Aorta (tissue), 5 donors: Measurements from ENCODE around the gene ADCY5. TPM values are rescaled to one million over a fixed set of nuclear protein-coding genes. Genes with fewer than 3 reads are reported as not detected.

Experiments
- ATAC-seq: fragments of 200-7000 bp; cut with Tn5 transposase; one replicate; pipeline ENCODE4 v1.9.1; 2022; ENCODE audit warnings: moderate library complexity; ENCODE audit not compliant: low FRiP score
- DNase-seq, 2 donors: peaks; one replicate each; pipeline ENCODE4 v3.0.0-alpha.2; 2020
- H3K27ac ChIP-seq, 2 donors: one replicate each; pipeline ENCODE4 v1.5.1; 2013; ENCODE audit warnings: low read length in 2 of 2, mild to moderate bottlenecking in 2 of 2, moderate library complexity in 2 of 2, control low read depth in 1 of 2, inconsistent platforms in 1 of 2, low read depth in 1 of 2
- H3K27me3 ChIP-seq, 2 donors: one replicate each; pipeline ENCODE4 v1.6.1; 2013; ENCODE audit warnings: control low read depth in 1 of 2, low read length in 1 of 2, mild to moderate bottlenecking in 1 of 2, moderate library complexity in 1 of 2; ENCODE audit not compliant: insufficient read depth in 2 of 2, control insufficient read depth in 1 of 2
- H3K36me3 ChIP-seq, 2 donors: one replicate each; pipeline ENCODE4 v1.6.1; 2013; ENCODE audit warnings: control low read depth in 1 of 2, low read length in 1 of 2, mild to moderate bottlenecking in 1 of 2; ENCODE audit not compliant: insufficient read depth in 2 of 2, control insufficient read depth in 1 of 2
- H3K4me1 ChIP-seq, 2 donors: one replicate each; pipeline ENCODE4 v1.6.1; 2013; ENCODE audit warnings: low read length in 2 of 2, control low read depth in 1 of 2, mild to moderate bottlenecking in 1 of 2, moderate library complexity in 1 of 2; ENCODE audit not compliant: insufficient read depth in 2 of 2, control insufficient read depth in 1 of 2
- H3K4me3 ChIP-seq, 2 donors: one replicate each; pipeline ENCODE4 v1.5.1; 2013; ENCODE audit warnings: low read length in 2 of 2, control low read depth in 1 of 2, mild to moderate bottlenecking in 1 of 2
- H3K9me3 ChIP-seq: one replicate; pipeline ENCODE4 v1.6.1; 2013; ENCODE audit warnings: mild to moderate bottlenecking, low read length; ENCODE audit not compliant: control insufficient read depth
- WGBS, 2 donors: extraction: QIAGEN DNeasy Blood & Tissue Kit; methylation state at CpG; one replicate each; pipeline ENCODE4 v1.1.7; 2013; 5-methylcytosine and 5-hydroxymethylcytosine counted together
- intact Hi-C, 2 donors: fragments of 100-400 bp; cut with DNase I; formaldehyde crosslinking; loops; one replicate each; pipeline versions ENCODE4 v1.14.2 to v1.15.0; 2022
- polyA plus RNA-seq, 2 donors: library from polyadenylated mRNA; stranded (reverse); fragments of 200-250 nt; gene quantifications; one replicate each; pipeline ENCODE4 v1.2.3, GENCODE V29; 2013
- total RNA-seq, 2 donors: library from RNA; stranded (reverse); fragmentation: NEBNext Ultra II Directional; extraction: Animal tissue kit (Norgen Biotek cat#: 25700); gene quantifications; one replicate each; pipeline ENCODE4 v1.2.1, GENCODE V29; 2021
- donor health status: healthy with polysubstance abuse.
- donor health status: Bipolar disorder and iron deficiency.
- donor health status: DM: no; HTN: no; CAD: no.
- donor health status: DM: no; HTN: no; CAD: no.
- donor health status: DM: yes; HTN: yes; CAD: no.

The ADCY5 gene
- total and polyA plus RNA-seq, 4 donors, result 6.6 to 72.7 (median 40.9) TPM

- 84 to 87% methylated on average over 6 of the region's 6 CpGs for WGBS, 2 donors
These were observed 34.3 kb upstream of the ADCY5 start for GRCh38 chr3:123483146-123483545.

GRCh38 chr3:123481722-123482457 is 33.0 kb upstream of the ADCY5 start:
- H3K9me3 ChIP-seq, result no peaks in the 10 kb centered on the region
- intact Hi-C loops, result loop anchor here in 1 of 2 donors (2.0 kb wide), 1 partner anchor 29 kb away; no protein-coding TSS in a partner anchor
- no peaks in the 10 kb centered on the region for H3K27me3 ChIP-seq
- H3K27ac ChIP-seq, result no peak overlapping the region
- ATAC-seq (no peak), DNase-seq (no peak)
- H3K4me3 ChIP-seq, result no peak overlapping the region
- WGBS, 2 donors, result 85 to 88% methylated on average over 12 of the region's 12 CpGs
- no peaks in the 10 kb centered on the region for H3K36me3 ChIP-seq
- no peaks in the 10 kb centered on the region for H3K4me1 ChIP-seq

More at GRCh38 chr3:123483146-123483545, 34.3 kb upstream of the ADCY5 start:
- Histone ChIP-seq H3K9me3 (no peaks in the 10 kb centered on the region), H3K4me3 (no peak overlapping the region), H3K4me1 (no peaks in the 10 kb centered on the region), H3K27me3 (no peaks in the 10 kb centered on the region), H3K27ac (no peak overlapping the region), H3K36me3 (no peaks in the 10 kb centered on the region)
- DNase-seq (no peak), ATAC-seq (no peak)
- intact Hi-C loops, result loop anchor here in 1 of 2 donors (2.0 kb wide), 1 partner anchor 30 kb away; no protein-coding TSS in a partner anchor

GRCh38 chr3:123481071-123481470 is 32.2 kb upstream of the ADCY5 start:
- intact Hi-C loops, result no loop called here
- Histone ChIP-seq H3K9me3 (no peaks in the 10 kb centered on the region), H3K4me3 (no peak overlapping the region), H3K4me1 (no peaks in the 10 kb centered on the region), H3K36me3 (no peaks in the 10 kb centered on the region), H3K27me3 (no peaks in the 10 kb centered on the region), H3K27ac (no peak overlapping the region)
- 89 to 92% methylated on average over 7 of the region's 7 CpGs for WGBS, 2 donors
- ATAC-seq (no peak), DNase-seq (no peak)

- intact Hi-C loops, result no loop called here
- Histone ChIP-seq H3K4me3 (no peak overlapping the region), H3K4me1 (no peaks in the 10 kb centered on the region), H3K36me3 (no peaks in the 10 kb centered on the region), H3K27ac (no peak overlapping the region), H3K9me3 (no peaks in the 10 kb centered on the region), H3K27me3 (no peaks in the 10 kb centered on the region)
- 88 to 89% methylated on average over 4 of the region's 4 CpGs for WGBS, 2 donors
- DNase-seq (no peak), ATAC-seq (no peak)
These were observed 31.5 kb upstream of the ADCY5 start for GRCh38 chr3:123480428-123480827.

- 95 to 97% methylated on average over 10 of the region's 10 CpGs for WGBS, 2 donors
These were observed 31.0 kb upstream of the ADCY5 start for GRCh38 chr3:123479891-123480290.

GRCh38 chr3:123478314-123478713 is 29.4 kb upstream of the ADCY5 start:
- intact Hi-C loops, result no loop called here
- H3K27ac ChIP-seq, result no peak overlapping the region
- 45 to 46% methylated on average over 2 of the region's 2 CpGs for WGBS, 2 donors
- H3K36me3 ChIP-seq, result no peaks in the 10 kb centered on the region
- DNase-seq (no peak), ATAC-seq (no peak)
- H3K9me3 ChIP-seq, result no peaks in the 10 kb centered on the region
- H3K27me3 ChIP-seq, result no peaks in the 10 kb centered on the region
- H3K4me3 ChIP-seq, result no peak overlapping the region
- H3K4me1 ChIP-seq, result no peaks in the 10 kb centered on the region

More at GRCh38 chr3:123479891-123480290, 31.0 kb upstream of the ADCY5 start:
- no peak overlapping the region for H3K4me3 ChIP-seq
- intact Hi-C loops, result no loop called here
- no peaks in the 10 kb centered on the region for H3K4me1 ChIP-seq
- no peaks in the 10 kb centered on the region for H3K36me3 ChIP-seq
- no peaks in the 10 kb centered on the region for H3K27me3 ChIP-seq
- H3K27ac ChIP-seq, result no peak overlapping the region
- no peaks in the 10 kb centered on the region for H3K9me3 ChIP-seq
- DNase-seq (no peak), ATAC-seq (no peak)

- no peaks in the 10 kb centered on the region for H3K27me3 ChIP-seq
- H3K4me1 ChIP-seq, result no peaks in the 10 kb centered on the region
- no peak overlapping the region for H3K27ac ChIP-seq
- WGBS, 2 donors, result 87 to 90% methylated on average over 15 of the region's 15 CpGs
- no peak overlapping the region for H3K4me3 ChIP-seq
- H3K36me3 ChIP-seq, result no peaks in the 10 kb centered on the region
- intact Hi-C loops, result no loop called here
- no peaks in the 10 kb centered on the region for H3K9me3 ChIP-seq
- ATAC-seq (no peak), DNase-seq (no peak)
These were observed 28.3 kb upstream of the ADCY5 start for GRCh38 chr3:123476967-123477750.

GRCh38 chr3:123475786-123476185 is 26.9 kb upstream of the ADCY5 start:
- ATAC-seq (no peak), DNase-seq (no peak)
- no peaks in the 10 kb centered on the region for H3K36me3 ChIP-seq
- H3K27ac ChIP-seq, result no peak overlapping the region
- WGBS, 2 donors, result 86 to 90% methylated on average over 7 of the region's 7 CpGs
- intact Hi-C loops, result no loop called here
- no peak overlapping the region for H3K4me3 ChIP-seq
- H3K9me3 ChIP-seq, result no peaks in the 10 kb centered on the region
- H3K27me3 ChIP-seq, result no peaks in the 10 kb centered on the region
- H3K4me1 ChIP-seq, result no peaks in the 10 kb centered on the region
